IMR-90 (cell line): ENCODE results near the gene C11orf86. TPM values are rescaled to one million over a fixed set of nuclear protein-coding genes. Genes with fewer than 3 reads are reported as not detected.

Source experiments
- ATAC-seq: fragments of 200-7000 bp; cut with Tn5 transposase; 2 replicates; pipeline ENCODE4 v1.9.1; 2020; ENCODE audit warnings: low read depth, mild to moderate bottlenecking, moderate library complexity
- BruUV-seq: library from RNA; stranded (reverse); fragments of 400-500 nt; replicated peaks from 2 replicates; lab custom pipeline; 2021; lab: Mats Ljungman, UMichigan
- CTCF ChIA-PET: fragments of 300-600 bp; formaldehyde crosslinking; extraction: SDS; loops from one replicate; lab custom pipeline; 2021; ENCODE audit warnings: antibody characterized with exemption; lab: Yijun Ruan, JAX
- POLR2A ChIA-PET: fragments of 300-600 bp; sonication (Branson Sonifier 250); formaldehyde crosslinking; loops from one replicate; lab custom pipeline; 2022; ENCODE audit warnings: antibody characterized with exemption; ENCODE audit not compliant: unreplicated experiment; lab: Charles Lee
- DNase-seq: peaks from one replicate; pipeline ENCODE4 v3.0.0; 2013
- H2AFZ ChIP-seq: replicated peaks from 2 replicates; pipeline ENCODE3; 2013; ENCODE audit warnings: low read length, mild to moderate bottlenecking; ENCODE audit not compliant: poor library complexity
- H2AK5ac ChIP-seq: 2 replicates; pipeline ENCODE4 v1.6.1; 2013; ENCODE audit warnings: low read depth, low read length, inconsistent platforms
- H2AK9ac ChIP-seq: replicated peaks from 2 replicates; pipeline ENCODE3; 2013; ENCODE audit warnings: mild to moderate bottlenecking, low read depth, low read length, moderate library complexity; ENCODE audit not compliant: poor library complexity
- H2BK120ac ChIP-seq: 2 replicates; pipeline ENCODE4 v1.6.1; 2013; ENCODE audit warnings: low read depth, low read length, inconsistent platforms
- H2BK15ac ChIP-seq: 3 replicates; pipeline ENCODE4 v1.6.1; 2013; ENCODE audit warnings: low read depth, low read length, inconsistent platforms
- H2BK20ac ChIP-seq: 2 replicates; pipeline ENCODE4 v1.6.1; 2013; ENCODE audit warnings: low read depth, mild to moderate bottlenecking, inconsistent platforms, low read length, moderate library complexity
- H2BK5ac ChIP-seq: 2 replicates; pipeline ENCODE4 v1.6.1; 2013; ENCODE audit warnings: mild to moderate bottlenecking, low read depth, low read length, inconsistent platforms; ENCODE audit not compliant: poor library complexity, severe bottlenecking
- H3K14ac ChIP-seq: replicated peaks from 2 replicates; pipeline ENCODE4 v1.6.1; 2013; ENCODE audit warnings: low read depth, low read length, inconsistent platforms
- H3K18ac ChIP-seq: 2 replicates; pipeline ENCODE4 v1.6.1; 2013; ENCODE audit warnings: low read depth, low read length, control low read depth
- H3K23ac ChIP-seq: 2 replicates; pipeline ENCODE4 v1.6.1; 2013; ENCODE audit warnings: low read depth, low read length, inconsistent platforms
- H3K27ac ChIP-seq: 2 replicates; pipeline ENCODE4 v1.5.1; 2013; ENCODE audit warnings: mild to moderate bottlenecking, control low read depth, low read length; ENCODE audit not compliant: insufficient read depth
- H3K27me3 ChIP-seq: 2 replicates; pipeline ENCODE4 v1.6.1; 2013; ENCODE audit warnings: low read length; ENCODE audit not compliant: control insufficient read depth, insufficient read depth
- H3K36me3 ChIP-seq: 2 replicates; pipeline ENCODE4 v1.6.1; 2013; ENCODE audit warnings: low read length, mixed read lengths; ENCODE audit not compliant: control insufficient read depth, insufficient read depth
- H3K4ac ChIP-seq: 2 replicates; pipeline ENCODE4 v1.6.1; 2013; ENCODE audit warnings: low read depth, low read length, inconsistent platforms
- H3K4me1 ChIP-seq: 2 replicates; pipeline ENCODE4 v1.6.1; 2013; ENCODE audit warnings: low read length, mixed read lengths; ENCODE audit not compliant: control insufficient read depth, insufficient read depth
- H3K4me2 ChIP-seq: 2 replicates; pipeline ENCODE4 v1.6.1; 2013; ENCODE audit warnings: low read depth, mild to moderate bottlenecking, control low read depth, low read length, moderate library complexity
- H3K4me3 ChIP-seq: 2 replicates; pipeline ENCODE4 v1.5.1; 2013; ENCODE audit warnings: low read depth, mild to moderate bottlenecking, control low read depth, low read length, moderate library complexity; ENCODE audit not compliant: insufficient read depth
- H3K56ac ChIP-seq: 2 replicates; pipeline ENCODE4 v1.6.1; 2013; ENCODE audit warnings: low read length, inconsistent platforms; ENCODE audit not compliant: insufficient read depth; ENCODE audit errors: extremely low read depth
- H3K79me1 ChIP-seq, 2 experiments: 2 replicates each; pipeline ENCODE4 v1.6.1; 2013; ENCODE audit warnings: low read length in 2 of 2, inconsistent platforms in 1 of 2, low read depth in 1 of 2
- H3K9ac ChIP-seq: 2 replicates; pipeline ENCODE4 v1.6.1; 2013; ENCODE audit warnings: low read depth, low read length, control low read depth
- H3K9me1 ChIP-seq: 2 replicates; pipeline ENCODE4 v1.6.1; 2013; ENCODE audit warnings: low read length, inconsistent platforms; ENCODE audit not compliant: insufficient read depth
- H3K9me3 ChIP-seq: 2 replicates; pipeline ENCODE4 v1.6.1; 2013; ENCODE audit warnings: low read length; ENCODE audit not compliant: control insufficient read depth, insufficient read depth
- H4K20me1 ChIP-seq: 2 replicates; pipeline ENCODE4 v1.6.1; 2013; ENCODE audit warnings: low read length, inconsistent platforms; ENCODE audit not compliant: insufficient read depth
- H4K5ac ChIP-seq: 2 replicates; pipeline ENCODE4 v1.6.1; 2013; ENCODE audit warnings: mild to moderate bottlenecking, low read depth, low read length, control low read depth
- H4K8ac ChIP-seq, 2 experiments: 2 replicates each; pipeline ENCODE4 v1.6.1; 2013; ENCODE audit warnings: low read depth in 2 of 2, low read length in 2 of 2, control low read depth in 1 of 2, inconsistent platforms in 1 of 2
- H4K91ac ChIP-seq: 2 replicates; pipeline ENCODE4 v1.6.1; 2013; ENCODE audit warnings: low read depth, low read length, inconsistent platforms; ENCODE audit not compliant: insufficient read depth
- CTCF ChIP-seq: conservative IDR thresholded peaks from 2 replicates; pipeline ENCODE4 v1.5.1; 2012; ENCODE audit warnings: mild to moderate bottlenecking, low read depth, low read length, improper control_type of control experiment
- POLR2A ChIP-seq: IDR thresholded peaks from 2 replicates; pipeline ENCODE4 v1.6.1; 2012; ENCODE audit warnings: mild to moderate bottlenecking, low read depth, low read length
- RAD21 ChIP-seq: IDR thresholded peaks from 2 replicates; pipeline ENCODE4 v1.6.1; 2012; ENCODE audit warnings: low read length, improper control_type of control experiment
- RCOR1 ChIP-seq: IDR thresholded peaks from 2 replicates; pipeline ENCODE4 v1.6.1; 2012; ENCODE audit warnings: mild to moderate bottlenecking, low read length, improper control_type of control experiment; ENCODE audit not compliant: insufficient replicate concordance
- RFX5 ChIP-seq: IDR thresholded peaks from 2 replicates; pipeline ENCODE4 v1.8.0; 2012; ENCODE audit warnings: low read depth, mild to moderate bottlenecking, low read length, moderate library complexity
- SMC3 ChIP-seq: fragments of 150-350 bp; IDR thresholded peaks from 2 replicates; pipeline ENCODE4 v1.6.1; 2016; ENCODE audit warnings: low read depth, mild to moderate bottlenecking, antibody characterized with exemption, low read length, moderate library complexity
- WGBS, 2 experiments: methylation state at CpG; one replicate each; pipeline versions ENCODE4 v1.1.5 to v1.1.7; 2013; ENCODE audit warnings: missing lambda C conversion rate in 2 of 2; ENCODE audit not compliant: insufficient read length in 1 of 2; ENCODE audit errors: extremely low coverage in 2 of 2; 5-methylcytosine and 5-hydroxymethylcytosine counted together
- dilution Hi-C: fragments of 300-500 bp; cut with HindIII; formaldehyde crosslinking; loops from one replicate; pipeline ENCODE4 v1.14.3; 2018; ENCODE audit warnings: low sequenced_read_pairs; ENCODE audit not compliant: unreplicated experiment
- in situ Hi-C: fragments of 300-500 bp; cut with MboI; formaldehyde crosslinking; loops from 3 replicates; pipeline ENCODE4 v1.14.3; 2019; ENCODE audit warnings: low sequenced_read_pairs, inconsistent platforms, mixed read lengths
- intact Hi-C: fragments of 100-400 bp; cut with micrococcal nuclease; formaldehyde crosslinking; loops from 2 replicates; pipeline ENCODE4 v1.10.0; 2022
- polyA plus RNA-seq, 3 experiments: library from polyadenylated mRNA; depleted of rRNA; stranded (reverse); fragments of >200 nt; gene quantifications; 2 replicates each; pipeline ENCODE4 v1.2.3, GENCODE V29; 2012; ENCODE audit warnings: low replicate concordance in 1 of 3
- total RNA-seq: library from RNA; depleted of rRNA; stranded (reverse); fragments of >200 nt; gene quantifications from 2 replicates; pipeline ENCODE4 v1.2.3, GENCODE V29; 2012

Gene C11orf86
- total and polyA plus RNA-seq, 2 of the 4 experiments (the other 2 are of a cell fraction): not detected

GRCh38 chr11:67014343-67014742 lies 39.2 kb downstream of the C11orf86 start:
- dilution Hi-C loops: no loop called here
- no peaks in the 10 kb centered on the region for H3K79me1 ChIP-seq
- TF ChIP-seq RAD21 (no peak), POLR2A (no peak), SMC3 (no peak), RCOR1 (no peak), RFX5 (no peak), CTCF (no peak)
- BruUV-seq: no TSS peak
- no peaks in the 10 kb centered on the region for H3K9me3 ChIP-seq
- H3K4me1 ChIP-seq: no peaks in the 10 kb centered on the region
- intact Hi-C loops: no loop called here
- H3K27ac ChIP-seq: no peak overlapping the region
- no peak overlapping the region for H2AK5ac ChIP-seq
- no peak overlapping the region for H2BK5ac ChIP-seq
- H2AK9ac ChIP-seq: no peak overlapping the region
- no peak overlapping the region for H3K14ac ChIP-seq
- H2AFZ ChIP-seq: no peak overlapping the region
- no peak overlapping the region for H2BK120ac ChIP-seq
- no peak overlapping the region for H4K5ac ChIP-seq
- CTCF ChIA-PET: no interaction called here
- ATAC-seq (no peak), DNase-seq (no peak)
- in situ Hi-C loops: no loop called here
- no peak overlapping the region for H3K4me3 ChIP-seq
- no peak overlapping the region for H4K8ac ChIP-seq
- H2BK15ac ChIP-seq: no peak overlapping the region
- no peak overlapping the region for H3K56ac ChIP-seq
- no peaks in the 10 kb centered on the region for H3K9me1 ChIP-seq
- no peak overlapping the region for H3K4ac ChIP-seq
- POLR2A ChIA-PET: no interaction called here
- H2BK20ac ChIP-seq: no peak overlapping the region
- H3K27me3 ChIP-seq: no peaks in the 10 kb centered on the region; the same call in 1 of the 2 replicates
- H3K4me2 ChIP-seq: no peak overlapping the region
- H4K20me1 ChIP-seq: no peaks in the 10 kb centered on the region
- H3K9ac ChIP-seq: no peak overlapping the region
- no peak overlapping the region for H3K18ac ChIP-seq
- H3K36me3 ChIP-seq: no peaks in the 10 kb centered on the region
- no peak overlapping the region for H4K91ac ChIP-seq
- H3K23ac ChIP-seq: no peak overlapping the region
- WGBS, 2 experiments: no CpG with 5 or more reads among the region's 7 CpGs
